Thyroid gland (tissue), 4 donors: ENCODE results near the gene ACHE.
"Not testable (repeated sequence)": the region's sequence is repeated elsewhere in the genome, so short reads cannot be mapped to it uniquely, and the experiment has no call there.

Source experiments
- POLR2A ChIP-seq, 2 donors: fragments of 450-650 bp; IDR thresholded peaks; one replicate each; pipeline ENCODE4 v1.6.1; 2017; ENCODE audit warnings: antibody characterized with exemption in 2 of 2, mild to moderate bottlenecking in 2 of 2, moderate library complexity in 1 of 2
- TF ChIP-seq, protein P1 (sequence below), 6 experiments: fragments of 200-600 bp in 3 of 6; fragments of 450-650 bp in 3 of 6; sonication (generic) in 3 of 6; IDR thresholded peaks; one replicate each; pipeline ENCODE4 v1.5.1; 2016 to 2019; ENCODE audit warnings: antibody characterized with exemption in 6 of 6, mild to moderate bottlenecking in 2 of 6, inconsistent platforms in 1 of 6, moderate library complexity in 1 of 6

DNA sequence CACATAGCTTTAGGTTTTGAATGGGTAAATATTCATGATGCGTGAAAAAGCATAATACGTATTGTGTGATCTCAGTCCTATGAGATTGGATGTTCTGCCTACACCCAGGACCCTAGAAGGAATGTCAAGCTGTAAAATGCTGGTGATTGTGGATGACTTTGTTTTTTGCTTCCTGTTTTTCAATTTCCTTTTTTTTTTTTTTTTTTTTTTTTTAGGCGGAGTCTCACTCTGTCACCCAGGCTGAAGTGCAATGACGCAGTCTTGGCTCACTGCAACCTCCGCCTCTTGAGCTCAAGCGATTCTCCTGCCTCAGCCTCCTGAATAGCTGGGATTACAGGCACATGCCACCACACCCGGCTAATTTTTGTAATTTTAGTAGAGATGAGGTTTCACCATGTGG, 14.8 kb upstream of the ACHE start:
- TF ChIP-seq, protein P1, sequence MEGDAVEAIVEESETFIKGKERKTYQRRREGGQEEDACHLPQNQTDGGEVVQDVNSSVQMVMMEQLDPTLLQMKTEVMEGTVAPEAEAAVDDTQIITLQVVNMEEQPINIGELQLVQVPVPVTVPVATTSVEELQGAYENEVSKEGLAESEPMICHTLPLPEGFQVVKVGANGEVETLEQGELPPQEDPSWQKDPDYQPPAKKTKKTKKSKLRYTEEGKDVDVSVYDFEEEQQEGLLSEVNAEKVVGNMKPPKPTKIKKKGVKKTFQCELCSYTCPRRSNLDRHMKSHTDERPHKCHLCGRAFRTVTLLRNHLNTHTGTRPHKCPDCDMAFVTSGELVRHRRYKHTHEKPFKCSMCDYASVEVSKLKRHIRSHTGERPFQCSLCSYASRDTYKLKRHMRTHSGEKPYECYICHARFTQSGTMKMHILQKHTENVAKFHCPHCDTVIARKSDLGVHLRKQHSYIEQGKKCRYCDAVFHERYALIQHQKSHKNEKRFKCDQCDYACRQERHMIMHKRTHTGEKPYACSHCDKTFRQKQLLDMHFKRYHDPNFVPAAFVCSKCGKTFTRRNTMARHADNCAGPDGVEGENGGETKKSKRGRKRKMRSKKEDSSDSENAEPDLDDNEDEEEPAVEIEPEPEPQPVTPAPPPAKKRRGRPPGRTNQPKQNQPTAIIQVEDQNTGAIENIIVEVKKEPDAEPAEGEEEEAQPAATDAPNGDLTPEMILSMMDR (IDR thresholded peaks at IDR 0.05): not testable (repeated sequence)
- TF ChIP-seq POLR2A (IDR thresholded peaks at IDR 0.05): not testable (repeated sequence)
